ENCODE measurements around the gene CYP46A1.

Gene CYP46A1

GRCh38 chr14:99716850-99717681 is 33.0 kb downstream of the CYP46A1 start:
- TF ChIP-seq REST (IDR thresholded peaks at IDR 0.05; ENCODE audit: low read depth) (no peak), CREB1 (IDR thresholded peaks at IDR 0.05; ENCODE audit: low read depth) (no peak), TAF1 (IDR thresholded peaks at IDR 0.05; ENCODE audit: low read depth) (no peak), TEAD4 (IDR thresholded peaks at IDR 0.05) (no peak), EGR1 (IDR thresholded peaks at IDR 0.05) (no peak), YY1 (IDR thresholded peaks at IDR 0.05; ENCODE audit: low read depth) (no peak), TCF12 (IDR thresholded peaks at IDR 0.05; ENCODE audit: low read depth) (no peak), EP300 (IDR thresholded peaks at IDR 0.05; ENCODE audit: borderline replicate concordance) (no peak), FOXM1 (IDR thresholded peaks at IDR 0.05; ENCODE audit: borderline replicate concordance, low read depth) (no peak)

GRCh38 chr14:99717682-99718013 is 33.5 kb downstream of the CYP46A1 start:
- TF ChIP-seq FOXM1 (IDR thresholded peaks at IDR 0.05; ENCODE audit: borderline replicate concordance, low read depth): no peak
- no peak for TF ChIP-seq EGR1 (IDR thresholded peaks at IDR 0.05)
- TF ChIP-seq YY1 (IDR thresholded peaks at IDR 0.05; ENCODE audit: low read depth): no peak
- TF ChIP-seq TCF12 (IDR thresholded peaks at IDR 0.05; ENCODE audit: low read depth): no peak
- no peak for TF ChIP-seq ZBTB7A (IDR thresholded peaks at IDR 0.05; ENCODE audit: low read depth)

GRCh38 chr14:99718031-99718810 is 34.1 kb downstream of the CYP46A1 start:
- TF ChIP-seq CREB1 (IDR thresholded peaks at IDR 0.05; ENCODE audit: low read depth) (no peak), MAX (IDR thresholded peaks at IDR 0.05) (no peak), FOXM1 (IDR thresholded peaks at IDR 0.05; ENCODE audit: borderline replicate concordance, low read depth) (no peak), USF1 (IDR thresholded peaks at IDR 0.05) (no peak), RAD21 (IDR thresholded peaks at IDR 0.05; ENCODE audit: low read depth) (no peak), NFIC (IDR thresholded peaks at IDR 0.05) (no peak), TCF12 (IDR thresholded peaks at IDR 0.05; ENCODE audit: low read depth) (no peak), EGR1 (IDR thresholded peaks at IDR 0.05) (no peak), REST (IDR thresholded peaks at IDR 0.05; ENCODE audit: low read depth) (no peak), YY1 (IDR thresholded peaks at IDR 0.05; ENCODE audit: low read depth) (no peak), CEBPB (IDR thresholded peaks at IDR 0.05) (no peak), EP300 (IDR thresholded peaks at IDR 0.05; ENCODE audit: borderline replicate concordance) (no peak)

- TF ChIP-seq YY1 (IDR thresholded peaks at IDR 0.05; ENCODE audit: low read depth): no peak
- no peak for TF ChIP-seq EGR1 (IDR thresholded peaks at IDR 0.05)
- no peak for TF ChIP-seq REST (IDR thresholded peaks at IDR 0.05; ENCODE audit: low read depth)
- TF ChIP-seq CEBPB (IDR thresholded peaks at IDR 0.05): no peak
- TF ChIP-seq TEAD4 (IDR thresholded peaks at IDR 0.05): no peak
- TF ChIP-seq TAF1 (IDR thresholded peaks at IDR 0.05; ENCODE audit: low read depth): no peak
- TF ChIP-seq ZBTB7A (IDR thresholded peaks at IDR 0.05; ENCODE audit: low read depth): no peak
- no peak for TF ChIP-seq USF1 (IDR thresholded peaks at IDR 0.05)
- TF ChIP-seq MAX (IDR thresholded peaks at IDR 0.05): no peak
- TF ChIP-seq CREB1 (IDR thresholded peaks at IDR 0.05; ENCODE audit: low read depth): no peak
- TF ChIP-seq EP300 (IDR thresholded peaks at IDR 0.05; ENCODE audit: borderline replicate concordance): no peak
- no peak for TF ChIP-seq NFIC (IDR thresholded peaks at IDR 0.05)
- TF ChIP-seq TCF12 (IDR thresholded peaks at IDR 0.05; ENCODE audit: low read depth): no peak
- no peak for TF ChIP-seq FOXM1 (IDR thresholded peaks at IDR 0.05; ENCODE audit: borderline replicate concordance, low read depth)
- TF ChIP-seq RAD21 (IDR thresholded peaks at IDR 0.05; ENCODE audit: low read depth): no peak
Measured at GRCh38 chr14:99718811-99719192, 34.7 kb downstream of the CYP46A1 start.
